ENCODE measurements around the gene KIF18B.
A peak's percentile ranks its signal among the peaks of the same experiment; 100 is the strongest.

KIF18B gene

GRCh38 chr17:44972953-44973352, 25.4 kb upstream of the KIF18B start:
- no peaks in the 10 kb centered on the region for H3K36me3 Mint-ChIP-seq (ENCODE audit: low read depth)
- peak overlapping the region in 1 of 3 experiments; percentile 46 for H3K4me3 Mint-ChIP-seq
- TF ChIP-seq CTCF (IDR thresholded peaks at IDR 0.05; ENCODE audit: unreplicated experiment in 3 of 3): no peak
- no peaks in the 10 kb centered on the region for H3K9me3 Mint-ChIP-seq
- H3K4me1 Mint-ChIP-seq: peaks cover 25% of the 10 kb centered on the region
- peaks cover 69% of the 10 kb centered on the region for H3K27me3 Mint-ChIP-seq (ENCODE audit: low read depth)
- peak overlapping the region in 1 of 3 experiments; percentile 42 for H3K27ac Mint-ChIP-seq

GRCh38 chr17:44971776-44972483, 24.4 kb upstream of the KIF18B start:
- Mint-ChIP-seq H3K27ac (peak overlapping the region in 1 of 3 experiments; percentile 54), H3K9me3 (no peaks in the 10 kb centered on the region), H3K4me1 (peaks cover 15% of the 10 kb centered on the region), H3K27me3 (ENCODE audit: low read depth) (peaks cover 69% of the 10 kb centered on the region), H3K4me3 (peak overlapping the region in 2 of 3 experiments; percentile 26 to 32), H3K36me3 (ENCODE audit: low read depth) (no peaks in the 10 kb centered on the region)
- TF ChIP-seq CTCF (IDR thresholded peaks at IDR 0.05; ENCODE audit: unreplicated experiment in 3 of 3): no peak

DNA sequence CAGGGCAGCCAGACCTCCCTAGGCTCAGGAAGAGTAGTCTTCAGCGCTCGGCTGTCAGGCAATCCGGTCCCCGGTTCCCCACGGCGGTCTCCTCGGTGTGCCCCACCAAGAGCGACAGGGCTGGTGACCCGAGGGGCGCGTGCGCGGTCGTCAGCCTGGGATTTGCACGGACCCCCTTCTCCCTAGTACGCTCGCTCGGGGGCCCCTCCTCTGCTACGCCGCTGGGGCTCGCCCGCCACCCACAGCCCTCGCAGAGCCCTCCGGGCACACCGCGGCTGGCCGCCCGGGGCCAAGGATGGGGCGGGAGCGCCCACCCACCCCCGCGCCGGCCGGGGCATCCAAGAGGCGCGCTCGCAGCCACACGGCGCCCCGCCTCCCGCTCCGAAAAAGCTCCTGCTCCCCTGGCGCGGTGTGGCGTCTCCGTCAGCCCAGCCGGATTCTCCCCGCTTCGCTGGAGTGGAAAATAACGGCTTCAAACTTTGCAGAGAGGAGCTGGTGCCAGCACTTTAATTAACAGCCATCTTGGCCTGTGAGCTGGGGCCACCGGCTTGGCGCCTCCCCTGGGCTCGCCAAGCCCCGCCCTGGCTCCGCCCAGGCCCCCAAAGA, 22.7 kb upstream of the KIF18B start:
- TF ChIP-seq CTCF (IDR thresholded peaks at IDR 0.05; ENCODE audit: unreplicated experiment in 3 of 3): no peak
- Mint-ChIP-seq H3K27me3 (ENCODE audit: low read depth) (peaks cover 75% of the 10 kb centered on the region), H3K36me3 (ENCODE audit: low read depth) (no peaks in the 10 kb centered on the region), H3K9me3 (no peaks in the 10 kb centered on the region), H3K4me3 (peak overlapping the region; percentile 85 to 93 (median 91)), H3K4me1 (peaks cover 17% of the 10 kb centered on the region), H3K27ac (peak overlapping the region in 1 of 3 experiments; percentile 71)

DNA sequence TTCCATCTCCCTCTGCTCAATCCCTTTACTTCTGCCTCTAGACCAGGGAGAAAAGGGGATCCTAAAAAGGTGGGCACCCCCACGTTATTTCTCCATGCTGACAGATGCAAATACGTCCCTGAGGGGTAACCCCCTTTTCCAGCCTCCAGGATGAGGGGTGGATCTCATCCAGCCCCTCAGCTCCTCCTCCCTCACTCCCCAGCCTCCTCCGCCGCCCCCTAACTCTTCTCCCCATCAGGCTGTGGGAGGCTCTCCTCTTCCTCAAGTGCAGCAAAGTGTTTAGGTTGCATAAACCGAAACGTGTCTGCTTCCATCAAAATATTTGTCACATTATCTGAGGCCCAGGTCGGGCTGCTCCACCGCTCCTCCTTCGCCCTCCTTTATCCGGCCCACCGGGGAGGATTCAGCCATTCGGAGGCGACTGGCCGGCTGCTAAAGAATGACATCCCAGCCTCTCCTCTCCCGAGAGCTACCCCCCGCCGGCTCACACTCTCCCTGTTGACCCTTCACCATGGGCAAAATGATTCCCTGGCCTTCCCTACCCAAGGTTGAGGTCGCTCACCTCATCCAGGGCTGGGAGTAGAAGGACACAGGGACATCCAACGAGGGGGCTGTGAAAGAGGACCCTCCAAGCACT, 21.7 kb upstream of the KIF18B start:
- peaks cover 17% of the 10 kb centered on the region for H3K4me1 Mint-ChIP-seq
- TF ChIP-seq CTCF (IDR thresholded peaks at IDR 0.05; ENCODE audit: unreplicated experiment in 3 of 3): no peak
- H3K4me3 Mint-ChIP-seq: peak overlapping the region; percentile 85 to 93 (median 91)
- H3K27me3 Mint-ChIP-seq (ENCODE audit: low read depth): peaks cover 79% of the 10 kb centered on the region
- no peaks in the 10 kb centered on the region for H3K36me3 Mint-ChIP-seq (ENCODE audit: low read depth)
- H3K9me3 Mint-ChIP-seq: no peaks in the 10 kb centered on the region
- peak overlapping the region; percentile 1 to 40 (median 18) for H3K27ac Mint-ChIP-seq

- H3K4me3 Mint-ChIP-seq: peak within 1 kb of the TSS; percentile 85 to 93 (median 91)
- peaks cover 17% of the 10 kb centered on the region for H3K4me1 Mint-ChIP-seq
- H3K9me3 Mint-ChIP-seq: no peaks in the 10 kb centered on the region
- H3K27me3 Mint-ChIP-seq (ENCODE audit: low read depth): peaks cover 87% of the 10 kb centered on the region
- peak; percentile 26 to 36 (median 26) for TF ChIP-seq CTCF (IDR thresholded peaks at IDR 0.05; ENCODE audit: unreplicated experiment in 3 of 3)
- peak within 1 kb of the TSS; percentile 40 to 46 (median 43) for H3K27ac Mint-ChIP-seq
- H3K36me3 Mint-ChIP-seq (ENCODE audit: low read depth): no peaks in the 10 kb centered on the region
Measured at GRCh38 chr17:44968225-44969143, 20.9 kb upstream of the KIF18B start, which contains the start of gene C1QL1. Gene C1QL1 (minus strand): TSS chr17:44968303. CDS start chr17:44968048, 255 bp downstream.
